ENCODE measurements around the gene ABCC1.

GRCh38 chr16:16175296-16175695 is 225.9 kb downstream of the ABCC1 start:
- TF ChIP-seq CTCF (conservative IDR thresholded peaks at IDR 0.05 in 1 of 2, IDR thresholded peaks at IDR 0.05 in 1 of 2; ENCODE audit: low read depth in 1 of 2, low read length in 2 of 2): no peak
- no peak for TF ChIP-seq EZH2 (IDR thresholded peaks at IDR 0.05; ENCODE audit: low read length, missing control alignments)
